ENCODE results near the gene FBXW7.

DNA sequence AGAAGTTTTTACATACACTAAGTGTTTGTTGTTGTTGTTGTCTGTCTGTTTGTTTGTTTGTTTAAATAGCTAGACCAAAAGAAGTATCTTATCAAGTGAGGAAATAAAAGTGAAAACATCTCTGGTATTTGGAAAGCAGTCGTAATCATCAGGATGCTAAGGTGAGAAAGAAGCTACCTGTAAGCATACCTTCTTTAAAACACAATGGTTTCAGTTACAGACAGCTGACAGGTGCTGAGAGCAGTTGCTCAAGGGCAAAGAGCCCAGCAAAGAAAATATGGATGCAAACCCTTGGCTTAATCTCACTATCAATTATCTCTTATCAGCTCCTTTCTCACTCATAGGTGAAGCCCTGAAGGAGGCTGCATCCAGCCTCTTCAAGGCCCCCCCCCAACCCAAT is 42.8 kb upstream of the FBXW7 start:
- TF ChIP-seq, protein P1, sequence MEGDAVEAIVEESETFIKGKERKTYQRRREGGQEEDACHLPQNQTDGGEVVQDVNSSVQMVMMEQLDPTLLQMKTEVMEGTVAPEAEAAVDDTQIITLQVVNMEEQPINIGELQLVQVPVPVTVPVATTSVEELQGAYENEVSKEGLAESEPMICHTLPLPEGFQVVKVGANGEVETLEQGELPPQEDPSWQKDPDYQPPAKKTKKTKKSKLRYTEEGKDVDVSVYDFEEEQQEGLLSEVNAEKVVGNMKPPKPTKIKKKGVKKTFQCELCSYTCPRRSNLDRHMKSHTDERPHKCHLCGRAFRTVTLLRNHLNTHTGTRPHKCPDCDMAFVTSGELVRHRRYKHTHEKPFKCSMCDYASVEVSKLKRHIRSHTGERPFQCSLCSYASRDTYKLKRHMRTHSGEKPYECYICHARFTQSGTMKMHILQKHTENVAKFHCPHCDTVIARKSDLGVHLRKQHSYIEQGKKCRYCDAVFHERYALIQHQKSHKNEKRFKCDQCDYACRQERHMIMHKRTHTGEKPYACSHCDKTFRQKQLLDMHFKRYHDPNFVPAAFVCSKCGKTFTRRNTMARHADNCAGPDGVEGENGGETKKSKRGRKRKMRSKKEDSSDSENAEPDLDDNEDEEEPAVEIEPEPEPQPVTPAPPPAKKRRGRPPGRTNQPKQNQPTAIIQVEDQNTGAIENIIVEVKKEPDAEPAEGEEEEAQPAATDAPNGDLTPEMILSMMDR (conservative IDR thresholded peaks at IDR 0.05 in 1 of 2, IDR thresholded peaks at IDR 0.05 in 1 of 2; ENCODE audit: extremely low read depth in 1 of 2, insufficient read depth in 1 of 2, low read depth in 1 of 2, low read length in 2 of 2) = no peak
- no peak for TF ChIP-seq EZH2 (IDR thresholded peaks at IDR 0.05; ENCODE audit: borderline replicate concordance, low read length)
